ENCODE data around the gene CRKL.
"Not testable (repeated sequence)": the region's sequence is repeated elsewhere in the genome, so short reads cannot be mapped to it uniquely, and the experiment has no call there.

- TF ChIP-seq, protein P1, sequence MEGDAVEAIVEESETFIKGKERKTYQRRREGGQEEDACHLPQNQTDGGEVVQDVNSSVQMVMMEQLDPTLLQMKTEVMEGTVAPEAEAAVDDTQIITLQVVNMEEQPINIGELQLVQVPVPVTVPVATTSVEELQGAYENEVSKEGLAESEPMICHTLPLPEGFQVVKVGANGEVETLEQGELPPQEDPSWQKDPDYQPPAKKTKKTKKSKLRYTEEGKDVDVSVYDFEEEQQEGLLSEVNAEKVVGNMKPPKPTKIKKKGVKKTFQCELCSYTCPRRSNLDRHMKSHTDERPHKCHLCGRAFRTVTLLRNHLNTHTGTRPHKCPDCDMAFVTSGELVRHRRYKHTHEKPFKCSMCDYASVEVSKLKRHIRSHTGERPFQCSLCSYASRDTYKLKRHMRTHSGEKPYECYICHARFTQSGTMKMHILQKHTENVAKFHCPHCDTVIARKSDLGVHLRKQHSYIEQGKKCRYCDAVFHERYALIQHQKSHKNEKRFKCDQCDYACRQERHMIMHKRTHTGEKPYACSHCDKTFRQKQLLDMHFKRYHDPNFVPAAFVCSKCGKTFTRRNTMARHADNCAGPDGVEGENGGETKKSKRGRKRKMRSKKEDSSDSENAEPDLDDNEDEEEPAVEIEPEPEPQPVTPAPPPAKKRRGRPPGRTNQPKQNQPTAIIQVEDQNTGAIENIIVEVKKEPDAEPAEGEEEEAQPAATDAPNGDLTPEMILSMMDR (IDR thresholded peaks at IDR 0.05), result not testable (repeated sequence)
- not testable (repeated sequence) for TF ChIP-seq POLR2A (IDR thresholded peaks at IDR 0.05)
Observed at GRCh38 chr22:20930435-20930834, 13.2 kb downstream of the CRKL start.
